Brain microvascular endothelial cell (primary cell): ENCODE measurements around the gene MDM1.

Experiments used
- DNase-seq: peaks from one replicate; pipeline ENCODE4 v3.0.0-alpha.2; 2020
- H3K27ac ChIP-seq: fragments of 250-450 bp; sonication (Bioruptor Pico); 2 replicates; pipeline ENCODE4 v1.5.1; 2020; ENCODE audit warnings: mild to moderate bottlenecking, moderate library complexity
- H3K27me3 ChIP-seq: fragments of 250-450 bp; sonication (Bioruptor Pico); replicated peaks from 2 replicates; pipeline ENCODE4 v1.5.1; 2020; ENCODE audit warnings: mild to moderate bottlenecking
- H3K36me3 ChIP-seq: fragments of 250-450 bp; sonication (Bioruptor Pico); replicated peaks from 2 replicates; pipeline ENCODE4 v1.5.1; 2020; ENCODE audit warnings: mild to moderate bottlenecking
- H3K4me3 ChIP-seq: 2 replicates; pipeline ENCODE4 v1.5.1; 2011; ENCODE audit warnings: low read depth, mild to moderate bottlenecking, control low read depth, low read length, moderate library complexity
- CTCF ChIP-seq: IDR thresholded peaks from 2 replicates; pipeline ENCODE4 v1.5.1; 2011; ENCODE audit warnings: low read depth, mild to moderate bottlenecking, moderate library complexity, low read length, control low read depth, inconsistent platforms; ENCODE audit errors: missing control alignments
- in situ Hi-C: cut with HindIII; loops from 2 replicates; pipeline ENCODE4 v1.10.0; 2017; ENCODE audit warnings: low sequenced_read_pairs, low pct_ligation_motif_present

MDM1 gene

DNA sequence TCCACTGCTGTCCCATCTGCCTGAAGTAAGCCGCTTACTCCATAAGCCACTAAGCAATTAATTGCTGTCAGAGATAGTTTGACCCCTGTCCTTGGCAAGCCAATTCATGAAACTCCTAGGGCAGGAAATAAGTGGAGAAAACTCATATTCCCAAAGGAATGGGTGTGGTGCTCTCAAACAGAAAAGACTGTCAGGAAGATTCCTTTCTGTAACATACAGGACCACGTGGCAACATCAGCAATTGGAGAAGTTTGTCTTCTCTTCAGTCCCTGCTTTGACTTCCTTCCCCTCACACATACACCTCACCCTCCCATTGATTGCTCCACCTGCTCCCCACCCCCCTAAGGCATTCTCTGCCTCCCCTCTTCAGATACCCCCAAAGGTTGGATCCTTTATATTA lies 36.2 kb upstream of the MDM1 start:
- H3K27me3 ChIP-seq, result no peaks in the 10 kb centered on the region
- TF ChIP-seq CTCF, result no peak
- in situ Hi-C loops, result no loop called here
- no peak for DNase-seq
- no peak overlapping the region for H3K4me3 ChIP-seq
- H3K36me3 ChIP-seq, result no peaks in the 10 kb centered on the region
- no peak overlapping the region for H3K27ac ChIP-seq

- in situ Hi-C loops, result no loop called here
- peak; percentile 36 for DNase-seq
- Histone ChIP-seq H3K4me3 (no peak overlapping the region), H3K27me3 (no peaks in the 10 kb centered on the region), H3K36me3 (no peaks in the 10 kb centered on the region), H3K27ac (no peak overlapping the region)
- TF ChIP-seq CTCF, result no peak
Measured at GRCh38 chr12:68367903-68368302, 35.7 kb upstream of the MDM1 start.

- H3K27me3 ChIP-seq, result no peaks in the 10 kb centered on the region
- no peaks in the 10 kb centered on the region for H3K36me3 ChIP-seq
- DNase-seq, result no peak
- H3K27ac ChIP-seq, result no peak overlapping the region
- no peak overlapping the region for H3K4me3 ChIP-seq
- no peak for TF ChIP-seq CTCF
- in situ Hi-C loops, result no loop called here
Measured at GRCh38 chr12:68367116-68367515, 35.0 kb upstream of the MDM1 start.

GRCh38 chr12:68364893-68365725 lies 32.9 kb upstream of the MDM1 start:
- peak overlapping the region; percentile 53 for H3K4me3 ChIP-seq
- H3K36me3 ChIP-seq, result no peaks in the 10 kb centered on the region
- in situ Hi-C loops, result no loop called here
- peak; percentile 11 for TF ChIP-seq CTCF
- peak overlapping the region; percentile 79 for H3K27ac ChIP-seq
- DNase-seq, result peak; percentile 98
- H3K27me3 ChIP-seq, result no peaks in the 10 kb centered on the region

DNA sequence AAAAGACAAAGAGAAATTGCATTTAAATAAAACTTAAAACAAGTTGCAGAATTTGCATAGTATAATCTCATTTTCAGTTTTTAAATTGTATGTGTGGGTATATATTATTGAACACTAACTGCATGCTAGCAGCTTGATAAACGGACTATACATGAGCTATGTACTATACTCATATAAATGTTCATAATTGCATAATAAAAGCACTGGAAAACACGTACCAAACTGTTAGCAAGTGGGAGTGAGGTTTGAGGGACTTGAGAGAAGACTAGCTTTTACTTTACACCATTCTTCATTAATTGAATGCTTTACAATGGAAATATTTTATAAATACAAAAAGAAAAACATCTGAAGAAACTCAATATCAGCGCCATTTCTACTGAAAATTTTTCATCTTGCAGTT lies 32.2 kb upstream of the MDM1 start:
- peak overlapping the region; percentile 79 for H3K27ac ChIP-seq
- no peak for DNase-seq
- H3K27me3 ChIP-seq, result no peaks in the 10 kb centered on the region
- TF ChIP-seq CTCF, result no peak
- no peak overlapping the region for H3K4me3 ChIP-seq
- in situ Hi-C loops, result no loop called here
- no peaks in the 10 kb centered on the region for H3K36me3 ChIP-seq

DNA sequence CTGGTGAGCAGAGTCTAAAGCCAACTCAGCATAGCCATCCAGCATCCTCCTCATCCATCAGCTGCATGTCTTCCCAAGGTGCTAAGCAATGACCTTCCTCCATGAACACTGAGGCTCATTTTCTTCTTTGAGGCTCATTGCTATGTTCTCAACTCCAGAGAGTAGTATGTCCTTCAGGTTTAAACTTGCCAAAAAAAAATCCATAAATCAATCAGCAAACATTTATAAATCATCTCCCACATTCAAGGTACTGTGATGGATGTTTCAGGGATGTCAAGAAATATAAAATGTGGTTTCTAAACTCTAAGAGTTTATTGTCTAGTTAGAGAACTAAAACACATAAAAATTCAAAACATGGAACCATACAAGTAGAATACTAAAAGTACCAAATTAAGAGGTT lies 29.8 kb upstream of the MDM1 start:
- Histone ChIP-seq H3K36me3 (no peaks in the 10 kb centered on the region), H3K27me3 (no peaks in the 10 kb centered on the region), H3K4me3 (no peak overlapping the region), H3K27ac (no peak overlapping the region)
- DNase-seq, result no peak
- no peak for TF ChIP-seq CTCF
- in situ Hi-C loops, result no loop called here
